CD4-positive, alpha-beta T cell treated with Interleukin-4 for 1 hour (primary cell): ENCODE data around the gene SNX33.
A peak's percentile ranks its signal among the peaks of the same experiment; 100 is the strongest.
"Not testable (repeated sequence)": the region's sequence is repeated elsewhere in the genome, so short reads cannot be mapped to it uniquely, and the experiment has no call there.

Experiments
- DNase-seq, 2 donors: peaks; one replicate each; pipeline ENCODE4 v3.0.0-alpha.2; 2020 to 2022

Gene SNX33

DNA sequence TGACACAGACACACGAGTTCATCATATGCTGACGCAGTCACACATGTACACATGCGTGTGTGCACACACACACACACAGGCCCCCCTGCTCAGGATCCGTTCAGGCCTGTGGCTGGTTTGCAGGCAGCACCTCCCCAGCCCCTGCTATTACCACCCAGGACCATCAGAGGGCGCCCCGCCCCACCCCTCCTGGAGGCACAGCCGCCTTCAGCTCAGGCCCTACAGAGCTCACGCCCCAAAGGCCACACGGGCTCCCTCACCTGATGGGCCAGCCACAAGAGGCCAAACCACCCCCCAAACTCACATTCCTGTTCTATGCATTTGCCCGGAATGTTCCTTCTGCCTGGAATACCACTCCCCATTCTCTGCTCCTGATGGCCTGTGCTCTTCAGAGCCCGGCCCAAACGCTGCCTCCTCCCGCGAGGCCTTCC, 38.5 kb downstream of the SNX33 start:
- peak; percentile 78 to 81 for DNase-seq

GRCh38 chr15:75687486-75688277, 40.0 kb downstream of the SNX33 start:
- DNase-seq = no peak

DNA sequence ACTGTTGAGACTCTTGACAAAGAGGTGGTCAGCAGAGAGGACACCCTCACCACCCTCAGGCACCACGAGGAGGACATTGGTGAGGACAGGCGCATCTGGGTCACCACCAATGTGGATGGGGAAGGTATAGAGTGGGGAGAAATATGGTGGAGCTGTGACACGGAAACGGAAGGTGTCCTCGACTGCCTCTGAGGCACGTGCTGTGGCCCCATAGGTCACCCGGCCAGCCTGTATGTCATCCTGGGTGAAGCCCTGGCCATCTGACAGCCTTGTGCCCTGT, 40.5 kb downstream of the SNX33 start:
- no peak for DNase-seq

DNA sequence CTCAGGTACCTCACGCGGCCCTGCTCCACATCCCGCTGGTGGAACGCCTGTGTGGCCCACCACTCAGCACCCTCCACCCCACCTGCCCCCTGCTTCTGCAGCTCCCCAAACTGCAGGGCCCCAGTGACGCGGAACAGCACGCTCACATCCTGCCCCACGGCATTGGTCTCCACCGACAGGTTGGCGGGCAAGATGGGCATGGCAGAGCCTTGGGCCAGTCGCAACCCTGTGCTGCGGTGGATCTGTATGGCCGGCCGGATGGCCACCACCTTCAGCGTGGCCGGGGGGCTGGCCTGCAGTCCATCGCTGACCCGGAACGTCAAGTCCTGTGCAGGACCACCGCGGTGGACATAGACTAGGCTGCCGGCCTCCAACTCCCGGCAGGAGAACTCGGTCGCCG, 41.1 kb downstream of the SNX33 start:
- no peak for DNase-seq

- DNase-seq = not testable (repeated sequence)
Measured at GRCh38 chr15:75689429-75689828, 41.7 kb downstream of the SNX33 start.

GRCh38 chr15:75692311-75692710, 44.6 kb downstream of the SNX33 start:
- not testable (repeated sequence) for DNase-seq

GRCh38 chr15:75693028-75693427, 45.3 kb downstream of the SNX33 start:
- DNase-seq = not testable (repeated sequence)

DNA sequence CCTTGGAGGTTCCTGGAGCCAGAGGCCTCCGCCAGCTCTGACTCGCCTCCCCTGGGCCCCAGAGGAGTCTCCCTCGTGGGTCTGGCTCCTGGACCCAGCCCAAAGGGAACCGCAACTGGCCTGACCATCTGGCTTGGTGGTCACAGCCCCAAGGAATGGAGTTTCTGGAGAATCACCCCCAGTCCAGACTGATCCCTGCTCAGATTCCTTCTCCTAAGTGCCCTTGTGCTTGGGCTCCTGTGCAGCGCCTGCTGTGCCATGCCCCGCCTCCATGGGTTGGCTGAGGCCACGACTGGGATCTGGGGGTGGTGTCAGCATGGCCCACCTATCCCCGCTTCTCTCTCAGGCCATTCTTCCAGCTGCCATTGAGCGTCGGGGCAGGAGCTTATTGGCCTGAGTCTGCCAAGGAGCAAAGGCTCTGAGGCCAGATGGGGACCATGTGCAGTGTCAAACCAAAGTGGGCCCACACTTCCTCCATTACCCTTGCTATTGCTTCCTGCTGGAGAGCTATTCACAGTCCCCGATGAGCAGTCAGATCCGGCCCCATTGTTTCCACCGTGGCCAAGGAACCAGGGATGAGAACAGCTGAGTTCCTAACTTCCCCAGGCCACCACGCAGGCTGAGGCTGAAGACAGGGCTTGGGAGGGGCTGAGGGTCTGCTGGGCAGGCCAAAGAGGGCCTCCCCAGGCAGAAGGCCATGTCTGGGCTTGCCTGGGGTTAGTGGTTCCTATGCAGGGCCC, 46.0 kb downstream of the SNX33 start:
- no peak for DNase-seq

DNA sequence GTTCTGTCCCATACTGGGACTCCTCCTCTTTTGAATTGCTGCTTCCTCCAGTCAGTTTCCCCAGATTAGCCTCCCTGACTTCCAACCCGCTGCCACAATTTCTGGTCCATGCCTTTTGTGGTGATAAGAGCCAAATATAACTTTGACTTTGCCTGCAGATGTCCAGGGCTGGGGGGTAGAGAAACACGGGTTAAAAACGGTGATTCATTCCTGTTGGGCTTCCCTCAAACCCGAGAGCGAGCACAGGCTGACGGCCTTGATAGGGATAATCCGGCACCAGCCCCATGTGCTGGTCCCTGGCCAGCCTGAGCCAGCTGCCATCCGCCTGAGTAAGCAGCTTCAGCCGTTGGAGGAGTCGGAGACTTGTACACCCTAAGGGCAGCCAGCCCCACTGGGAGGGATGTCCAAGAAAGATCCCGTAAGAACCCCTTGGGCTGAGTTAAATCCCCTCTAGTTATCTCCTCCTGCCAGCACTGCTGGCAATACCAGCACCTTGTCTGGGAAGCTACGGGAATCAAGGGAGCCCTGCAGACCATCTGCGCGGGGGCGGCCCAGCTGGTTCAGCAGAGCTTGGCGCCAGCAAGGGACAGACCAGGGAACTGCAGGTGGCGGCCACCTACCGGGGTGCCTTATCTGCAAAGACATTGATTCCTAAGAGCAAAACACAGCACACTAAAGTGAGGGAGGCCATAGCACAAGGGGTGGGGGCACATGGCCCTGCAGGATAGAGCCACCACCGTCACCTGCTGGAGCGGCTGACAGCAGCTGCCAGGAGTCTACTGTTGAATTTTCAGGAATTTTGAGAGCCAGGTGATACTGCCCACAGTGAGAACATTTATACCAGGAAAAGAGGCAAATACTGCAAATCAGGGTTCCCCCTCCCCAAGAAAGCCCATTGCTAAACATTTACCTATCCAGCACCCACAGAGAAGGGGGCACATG, 46.8 kb downstream of the SNX33 start:
- no peak for DNase-seq

DNA sequence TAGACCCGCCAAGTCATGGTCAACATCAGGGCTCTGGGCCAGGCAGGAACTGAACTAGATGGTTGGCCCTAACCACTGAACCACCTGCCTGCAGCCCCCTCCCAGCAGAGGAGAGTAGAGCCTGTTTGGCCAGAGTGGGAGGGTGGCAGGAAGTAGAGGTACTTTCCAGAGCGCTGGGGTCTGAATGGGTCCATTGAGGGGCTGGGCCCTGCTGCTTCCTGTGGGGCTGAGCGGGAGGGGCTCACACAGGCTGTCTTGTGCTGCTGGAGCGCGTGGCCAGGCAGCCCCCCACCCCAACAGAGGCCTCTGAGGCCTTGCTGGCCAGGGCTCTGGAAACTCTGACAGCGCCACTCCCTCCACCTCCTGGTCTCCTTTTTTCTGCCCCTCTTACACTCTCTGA, 47.5 kb downstream of the SNX33 start:
- no peak for DNase-seq

DNA sequence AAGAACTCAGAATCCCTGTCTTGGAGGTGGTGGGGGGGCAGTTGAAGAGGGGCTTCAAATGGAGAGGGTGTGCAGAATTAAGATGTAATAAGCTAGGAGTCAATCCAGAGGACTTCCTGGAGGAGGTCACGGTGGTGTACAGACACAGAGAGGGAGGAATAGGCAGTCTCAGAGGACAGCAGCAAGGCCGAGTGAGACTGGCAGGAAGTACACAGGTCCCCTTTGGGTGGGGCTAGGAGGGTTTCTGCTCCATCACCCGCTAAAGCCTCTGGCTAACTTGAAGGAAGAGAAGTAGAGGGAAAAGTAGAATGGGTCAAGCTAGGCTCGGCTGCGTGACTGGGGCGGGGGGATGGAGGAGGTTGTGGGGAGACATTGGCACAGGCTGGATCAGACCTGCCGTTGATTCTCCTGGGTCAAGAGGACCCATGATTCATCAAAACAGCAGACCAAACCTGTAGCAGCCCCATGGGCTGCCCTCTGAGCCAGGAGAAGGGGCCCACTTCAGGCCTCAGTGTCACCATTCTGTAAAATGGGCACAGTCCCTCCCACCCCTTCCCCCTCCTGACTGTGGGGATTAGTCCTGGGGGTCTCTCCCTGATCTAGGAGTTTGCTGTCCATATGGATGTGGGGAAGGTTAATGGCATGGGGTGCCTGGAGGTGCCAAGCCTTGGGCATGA, 48.1 kb downstream of the SNX33 start:
- DNase-seq = no peak

DNA sequence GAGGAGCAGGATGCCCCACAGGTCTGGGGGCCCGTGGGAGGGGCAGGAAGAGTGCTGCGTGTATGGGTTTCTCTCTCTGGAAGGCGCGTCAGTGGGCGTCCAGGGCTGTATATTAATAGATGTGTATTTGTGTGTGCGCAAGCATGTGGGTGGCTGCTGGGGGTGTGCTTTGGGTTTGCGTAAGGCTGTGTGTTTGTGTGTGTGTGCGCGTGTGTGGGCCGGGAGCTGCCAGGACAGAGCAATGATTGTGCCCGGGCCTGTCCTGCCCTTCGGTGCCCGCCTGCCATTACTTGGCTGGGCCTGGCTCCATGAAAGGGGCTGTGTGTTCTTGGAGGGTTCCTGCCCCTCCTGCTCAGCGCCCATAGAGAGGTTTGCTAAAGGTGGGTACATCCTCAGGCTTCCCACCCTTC, 48.6 kb downstream of the SNX33 start:
- no peak for DNase-seq

DNA sequence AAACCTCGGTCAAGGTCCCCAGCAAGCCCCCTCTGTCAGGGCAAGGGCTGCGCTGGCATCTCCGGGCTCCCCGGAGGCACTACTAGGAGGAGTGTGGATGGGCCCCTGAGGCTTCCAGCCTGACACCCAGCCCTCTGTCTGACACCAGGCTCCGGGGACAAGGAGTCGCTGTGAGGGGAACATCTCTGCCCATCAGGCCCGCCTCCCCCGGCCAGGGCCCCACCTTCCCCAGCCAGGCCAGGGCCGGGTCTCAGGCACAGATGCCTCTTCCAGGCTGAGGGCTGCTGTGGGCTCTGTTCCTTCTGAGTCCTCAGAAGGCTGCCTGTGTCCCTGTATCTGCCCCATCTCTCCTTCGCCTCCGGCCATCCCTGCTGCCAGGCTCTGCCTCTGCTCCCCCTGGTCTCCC, 49.1 kb downstream of the SNX33 start:
- no peak for DNase-seq

DNA sequence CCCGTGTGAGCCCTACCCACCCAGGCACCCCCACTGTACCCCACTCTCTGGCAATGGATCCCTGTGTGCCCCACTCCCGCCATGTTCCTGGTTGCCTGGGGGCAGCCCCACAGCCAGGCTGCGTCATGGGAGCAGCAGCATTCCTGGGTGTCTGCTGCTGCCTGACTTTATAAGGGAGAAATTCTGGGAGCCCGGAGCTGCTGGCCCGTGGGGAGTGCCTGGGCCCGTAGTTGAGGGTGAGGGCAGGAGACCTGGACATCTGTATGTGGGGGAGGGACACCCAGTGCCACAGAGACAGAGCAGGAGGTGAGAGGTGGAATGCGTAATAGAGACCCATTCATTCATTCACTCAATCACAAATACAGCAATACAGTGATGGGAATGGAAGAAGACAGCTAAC, 49.8 kb downstream of the SNX33 start:
- no peak for DNase-seq

DNA sequence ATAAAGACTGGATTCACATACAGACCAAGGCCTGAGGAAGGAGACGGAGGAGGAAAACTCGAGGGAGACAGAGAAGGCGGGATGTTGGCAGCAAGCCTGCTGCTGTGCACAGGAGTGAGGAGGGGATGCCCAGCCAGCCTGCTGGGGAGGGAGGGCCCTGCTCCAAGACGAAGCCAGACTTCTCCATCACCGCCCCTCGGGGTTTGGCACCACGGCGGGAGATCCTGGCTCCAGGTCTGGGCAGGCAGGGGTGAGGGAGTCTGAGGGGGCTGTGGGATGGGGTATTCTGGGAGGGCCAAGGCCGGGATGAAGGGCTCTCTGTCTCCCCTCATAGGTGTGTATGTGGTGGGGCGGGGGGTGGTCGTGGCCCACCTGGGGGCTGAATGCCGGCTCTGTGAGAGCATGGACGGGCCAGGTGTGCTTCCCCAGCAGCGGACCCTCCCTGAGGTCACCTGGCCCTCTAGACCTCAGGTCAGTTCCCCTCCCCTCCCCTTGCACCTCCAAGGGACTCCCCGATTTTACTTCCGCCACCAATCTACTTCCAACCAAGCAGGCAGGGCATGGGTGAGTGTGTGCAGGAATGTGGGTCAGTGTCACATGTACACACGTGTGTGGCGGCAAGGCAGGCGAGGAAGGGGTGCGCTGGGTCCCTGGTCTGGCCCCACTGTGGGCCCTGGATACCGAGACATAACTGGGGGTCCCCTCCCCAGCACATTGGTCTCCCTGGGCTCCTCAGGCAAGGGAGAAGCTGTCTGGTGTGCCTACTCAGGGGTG, 50.4 kb downstream of the SNX33 start:
- not testable (repeated sequence) for DNase-seq

DNA sequence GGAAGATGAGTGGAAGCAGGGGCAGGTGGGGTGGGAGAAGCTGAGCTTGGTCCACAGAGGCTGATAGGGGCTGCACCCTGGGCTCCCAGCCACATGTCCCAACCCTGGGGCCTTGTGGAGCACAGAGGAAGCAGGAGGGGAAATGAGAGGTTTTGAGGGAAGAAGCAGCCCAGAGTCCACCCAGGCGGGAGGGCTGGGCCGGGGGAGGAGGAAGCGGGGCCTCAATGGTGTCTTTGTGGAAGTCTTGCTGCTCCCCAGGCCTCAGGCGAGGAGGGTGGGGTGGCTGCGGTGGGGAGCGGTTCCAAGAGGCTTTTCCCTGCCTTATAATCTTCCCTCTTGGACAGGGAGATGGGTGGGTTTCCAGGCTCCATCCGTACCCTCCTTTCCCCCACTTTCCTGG, 51.8 kb downstream of the SNX33 start:
- DNase-seq = not testable (repeated sequence)

DNA sequence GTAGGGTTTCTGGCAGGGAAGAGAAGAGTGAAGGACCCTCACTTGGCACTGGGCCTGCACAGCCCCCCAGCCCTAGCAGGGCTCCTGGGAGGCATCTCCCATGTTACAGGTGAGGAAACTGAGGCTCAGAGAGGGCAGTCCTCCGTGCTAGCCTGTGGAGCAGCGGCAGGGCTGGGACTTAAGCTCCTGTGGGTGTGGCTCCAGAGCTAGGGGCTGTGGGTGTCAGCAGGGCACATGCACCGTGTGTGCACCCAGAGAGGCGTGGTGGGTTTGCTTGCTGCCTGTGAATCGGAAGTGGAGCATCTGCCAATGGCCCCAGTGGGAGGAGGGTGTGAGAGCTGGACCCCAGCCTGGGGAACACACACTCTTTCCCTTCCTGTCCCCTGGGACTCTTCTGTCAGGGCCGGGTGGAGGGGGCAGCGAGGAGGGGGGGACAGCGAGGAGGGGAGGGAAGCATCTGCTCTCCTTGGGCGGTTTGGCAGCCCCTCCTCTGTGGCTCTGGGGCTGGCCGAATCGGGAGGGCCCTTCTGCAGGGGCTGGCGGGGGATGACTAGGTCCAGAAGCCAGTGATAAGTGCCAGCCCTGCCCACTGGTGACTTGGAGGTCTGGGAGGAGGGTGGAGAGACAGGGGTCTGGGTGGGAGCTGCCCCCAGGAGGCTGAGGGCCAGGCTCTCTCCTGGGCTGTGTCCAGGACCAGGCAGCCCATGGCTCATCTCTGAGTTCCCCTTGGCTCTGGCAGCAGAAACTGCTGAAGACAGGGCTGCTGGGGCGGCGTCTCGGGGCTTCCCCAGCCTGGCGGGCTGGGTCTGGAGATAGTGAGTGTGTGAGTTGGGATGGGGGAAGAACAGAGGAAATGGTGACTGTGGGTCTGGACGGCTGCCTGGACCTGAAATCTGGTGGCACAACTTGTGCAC, 52.5 kb downstream of the SNX33 start:
- peak in 1 of 2 donors; percentile 55 for DNase-seq

DNA sequence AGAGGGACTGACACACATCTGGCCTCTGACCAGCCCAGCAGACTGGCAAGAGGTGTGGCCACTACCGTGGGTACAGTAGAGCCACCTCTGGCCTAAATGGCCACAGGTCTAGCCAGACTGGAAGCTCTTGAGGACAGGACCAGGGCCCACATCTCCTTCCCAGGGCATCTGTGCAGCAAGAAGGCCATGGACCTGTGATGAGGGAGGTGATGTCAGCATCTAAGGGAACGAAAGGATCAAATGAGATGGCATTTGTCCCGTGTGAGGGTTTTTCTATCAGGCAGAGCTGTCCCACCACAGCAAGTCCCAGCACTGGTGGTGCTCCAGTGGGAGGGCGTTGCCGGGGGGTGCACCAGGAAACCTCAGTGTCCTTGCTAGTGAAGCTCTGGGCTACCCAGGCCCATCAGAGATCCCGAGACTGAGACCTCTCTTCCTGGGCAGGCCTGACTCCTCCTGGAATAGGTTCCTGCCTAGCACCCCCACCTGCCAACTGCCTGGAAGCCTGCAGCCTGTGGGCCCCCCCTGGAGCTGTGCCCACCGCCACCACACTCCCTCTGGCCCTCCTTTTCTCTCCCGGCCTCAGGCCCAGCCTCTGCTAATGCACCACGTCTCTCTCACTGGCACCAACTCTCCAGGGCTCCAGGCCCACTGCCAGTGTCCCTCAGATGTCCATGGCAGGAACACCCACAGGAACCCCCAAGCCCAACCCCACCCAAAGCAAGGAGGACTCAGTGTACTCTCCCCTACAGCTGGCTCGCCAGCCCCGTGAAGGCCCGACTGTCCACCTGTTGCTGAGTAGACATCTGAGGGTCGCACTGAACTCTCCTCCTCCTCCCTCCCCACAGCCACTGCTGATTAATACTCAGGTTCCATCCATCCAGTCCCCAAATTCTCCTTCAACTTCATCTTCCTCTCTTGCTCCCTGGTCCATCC, 53.6 kb downstream of the SNX33 start:
- DNase-seq = not testable (repeated sequence)

GRCh38 chr15:75702436-75702835, 54.7 kb downstream of the SNX33 start:
- no peak for DNase-seq
